Keratinocyte (primary cell): ENCODE results near the gene IVL. TPM values are rescaled to one million over a fixed set of nuclear protein-coding genes. Genes with fewer than 3 reads are reported as not detected.
A peak's percentile ranks its signal among the peaks of the same experiment; 100 is the strongest.

Experiments used
- DNase-seq: peaks from one replicate; pipeline ENCODE4 v3.0.0-alpha.2; 2011; ENCODE audit warnings: low read depth, missing footprints, low spot score
- FAIRE-seq: peaks from 2 replicates; lab custom pipeline; 2011; peaks lifted over from hg19 to GRCh38; lab: Jason Lieb, UNC
- H2AFZ ChIP-seq: 2 replicates; pipeline ENCODE4 v1.6.0; 2012; ENCODE audit warnings: low read length, control low read depth, inconsistent platforms; ENCODE audit not compliant: control insufficient read depth
- H3K27ac ChIP-seq: 2 replicates; pipeline ENCODE4 v1.5.1; 2011; ENCODE audit warnings: low read length; ENCODE audit not compliant: control insufficient read depth, insufficient read depth
- H3K27me3 ChIP-seq: 3 replicates; pipeline ENCODE4 v1.6.0; 2011; ENCODE audit warnings: low read length; ENCODE audit not compliant: control insufficient read depth, insufficient read depth; ENCODE audit errors: extremely low read depth
- H3K36me3 ChIP-seq, 2 experiments: 2 replicates in 1 of 2; 3 replicates in 1 of 2; pipeline ENCODE4 v1.5.1; 2011; ENCODE audit warnings: low read length in 2 of 2, mild to moderate bottlenecking in 1 of 2; ENCODE audit not compliant: control insufficient read depth in 2 of 2, insufficient read depth in 2 of 2; ENCODE audit errors: extremely low read depth in 1 of 2
- H3K4me1 ChIP-seq: 3 replicates; pipeline ENCODE4 v1.5.1; 2011; ENCODE audit warnings: low read length; ENCODE audit not compliant: control insufficient read depth, insufficient read depth; ENCODE audit errors: extremely low read depth
- H3K4me2 ChIP-seq: 3 replicates; pipeline ENCODE4 v1.6.0; 2011; ENCODE audit warnings: low read depth, low read length; ENCODE audit not compliant: control insufficient read depth, insufficient read depth; ENCODE audit errors: extremely low read depth
- H3K4me3 ChIP-seq, 3 experiments: fragments of 200-600 bp in 1 of 3; sonication (generic) in 1 of 3; 2 replicates in 2 of 3; 3 replicates in 1 of 3; pipeline ENCODE4 v1.5.1; 2011 to 2016; ENCODE audit warnings: low read length in 3 of 3, mild to moderate bottlenecking in 3 of 3, control low read depth in 2 of 3, inconsistent platforms in 1 of 3, low read depth in 1 of 3, mixed read lengths in 1 of 3, mixed run types in 1 of 3, moderate library complexity in 1 of 3; ENCODE audit not compliant: control insufficient read depth in 2 of 3, insufficient read depth in 2 of 3; ENCODE audit errors: extremely low read depth in 1 of 3
- H3K79me2 ChIP-seq: 2 replicates; pipeline ENCODE4 v1.6.0; 2012; ENCODE audit warnings: low read length; ENCODE audit not compliant: control insufficient read depth, insufficient read depth
- H3K9ac ChIP-seq: 3 replicates; pipeline ENCODE4 v1.6.0; 2011; ENCODE audit warnings: low read length; ENCODE audit not compliant: control insufficient read depth, insufficient read depth; ENCODE audit errors: extremely low read depth
- H3K9me1 ChIP-seq: 3 replicates; pipeline ENCODE4 v1.6.0; 2011; ENCODE audit warnings: low read length; ENCODE audit not compliant: control insufficient read depth, insufficient read depth; ENCODE audit errors: extremely low read depth
- H3K9me3 ChIP-seq: 2 replicates; pipeline ENCODE4 v1.5.1; 2012; ENCODE audit warnings: low read depth, low read length; ENCODE audit not compliant: control insufficient read depth
- H4K20me1 ChIP-seq: 3 replicates; pipeline ENCODE4 v1.6.0; 2011; ENCODE audit warnings: low read length; ENCODE audit not compliant: control insufficient read depth, insufficient read depth; ENCODE audit errors: extremely low read depth
- EZH2 ChIP-seq: IDR thresholded peaks from one replicate; pipeline ENCODE4 v1.6.1; 2012; ENCODE audit warnings: inconsistent platforms, mild to moderate bottlenecking, low read length, moderate library complexity
- dilution Hi-C: fragments of 300-500 bp; cut with MboI; formaldehyde crosslinking; loops from one replicate; pipeline ENCODE4 v1.7.0; 2020; ENCODE audit warnings: low sequenced_read_pairs; ENCODE audit not compliant: extremely low pct_ligation_motif_present
- polyA plus RNA-seq, 5 experiments: library from polyadenylated mRNA; depleted of rRNA in 3 of 5; stranded (reverse) in 3 of 5; stranded (forward) in 1 of 5; unstranded in 1 of 5; fragments of >200 nt; gene quantifications; 1 replicate in 1 of 5; 2 replicates in 3 of 5; 3 replicates in 1 of 5; pipeline versions ENCODE4 v1.2.1 to v1.2.3, GENCODE V29; 2011 to 2012; ENCODE audit warnings: missing spikeins in 2 of 5, low read depth in 1 of 5, low replicate concordance in 1 of 5
- TF ChIP-seq, protein P1 (sequence below), 3 experiments: IDR thresholded peaks in 1 of 3; conservative IDR thresholded peaks in 1 of 3; optimal IDR thresholded peaks in 1 of 3; 2 replicates in 2 of 3; 3 replicates in 1 of 3; pipeline versions ENCODE3 to v1.5.1; 2011; ENCODE audit warnings: low read length in 3 of 3, mild to moderate bottlenecking in 3 of 3, moderate library complexity in 2 of 3, control low read depth in 1 of 3, inconsistent platforms in 1 of 3; ENCODE audit not compliant: insufficient read depth in 2 of 3; ENCODE audit errors: extremely low read depth in 1 of 3

IVL gene
- polyA plus RNA-seq, 1 donor (not counting 4 experiments of a cell fraction or from before 2014, with no cell fraction given) = 89.2 TPM

DNA sequence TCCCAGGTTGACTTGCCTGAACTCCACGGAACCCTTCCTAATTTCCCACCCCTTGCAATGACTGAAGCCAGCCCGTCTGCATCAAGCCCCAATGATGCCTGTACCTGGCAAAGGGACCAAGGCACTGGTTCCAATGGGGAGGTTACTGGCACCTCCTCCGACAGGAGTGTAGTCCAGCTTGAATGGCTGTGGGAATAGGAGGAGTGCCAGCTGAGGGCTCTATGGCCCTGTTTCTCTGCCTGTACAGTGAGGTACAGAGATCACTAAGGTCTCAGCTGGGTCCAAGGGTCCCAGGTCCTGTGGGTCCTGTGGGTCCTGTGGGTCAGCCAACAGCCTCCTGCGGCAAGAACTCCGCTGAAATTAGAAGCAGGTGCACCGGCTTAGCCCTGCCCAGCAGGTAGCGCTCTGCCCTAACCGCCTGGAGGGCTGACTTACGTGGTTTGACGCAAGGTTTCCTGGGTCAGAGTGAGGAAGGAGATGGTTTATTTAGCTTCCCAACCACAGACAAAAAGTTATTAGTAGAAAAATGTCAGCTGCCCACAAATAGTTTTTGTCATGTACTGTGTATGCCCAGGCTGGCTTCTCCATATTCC is 52.2 kb downstream of the IVL start:
- dilution Hi-C loops = no loop called here
- H3K79me2 ChIP-seq = no peaks in the 10 kb centered on the region
- no peaks in the 10 kb centered on the region for H3K4me1 ChIP-seq
- no peaks in the 10 kb centered on the region for H3K9me3 ChIP-seq
- H2AFZ ChIP-seq = no peak overlapping the region
- no peak overlapping the region for H3K27ac ChIP-seq
- H3K4me3 ChIP-seq = no peak overlapping the region
- H3K27me3 ChIP-seq = no peaks in the 10 kb centered on the region
- TF ChIP-seq EZH2 = no peak
- TF ChIP-seq, protein P1, sequence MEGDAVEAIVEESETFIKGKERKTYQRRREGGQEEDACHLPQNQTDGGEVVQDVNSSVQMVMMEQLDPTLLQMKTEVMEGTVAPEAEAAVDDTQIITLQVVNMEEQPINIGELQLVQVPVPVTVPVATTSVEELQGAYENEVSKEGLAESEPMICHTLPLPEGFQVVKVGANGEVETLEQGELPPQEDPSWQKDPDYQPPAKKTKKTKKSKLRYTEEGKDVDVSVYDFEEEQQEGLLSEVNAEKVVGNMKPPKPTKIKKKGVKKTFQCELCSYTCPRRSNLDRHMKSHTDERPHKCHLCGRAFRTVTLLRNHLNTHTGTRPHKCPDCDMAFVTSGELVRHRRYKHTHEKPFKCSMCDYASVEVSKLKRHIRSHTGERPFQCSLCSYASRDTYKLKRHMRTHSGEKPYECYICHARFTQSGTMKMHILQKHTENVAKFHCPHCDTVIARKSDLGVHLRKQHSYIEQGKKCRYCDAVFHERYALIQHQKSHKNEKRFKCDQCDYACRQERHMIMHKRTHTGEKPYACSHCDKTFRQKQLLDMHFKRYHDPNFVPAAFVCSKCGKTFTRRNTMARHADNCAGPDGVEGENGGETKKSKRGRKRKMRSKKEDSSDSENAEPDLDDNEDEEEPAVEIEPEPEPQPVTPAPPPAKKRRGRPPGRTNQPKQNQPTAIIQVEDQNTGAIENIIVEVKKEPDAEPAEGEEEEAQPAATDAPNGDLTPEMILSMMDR (optimal IDR thresholded peaks at IDR 0.05 in 1 of 3, IDR thresholded peaks at IDR 0.05 in 1 of 3, conservative IDR thresholded peaks at IDR 0.05 in 1 of 3; ENCODE audit: extremely low read depth in 1 of 3, insufficient read depth in 2 of 3, low read length in 3 of 3) = peak in 2 of 3 experiments; percentile 22 to 25
- H4K20me1 ChIP-seq = no peaks in the 10 kb centered on the region
- no peaks in the 10 kb centered on the region for H3K9me1 ChIP-seq
- H3K9ac ChIP-seq = no peak overlapping the region
- no peak for DNase-seq
- no peak for FAIRE-seq
- H3K36me3 ChIP-seq = no peaks in the 10 kb centered on the region
- H3K4me2 ChIP-seq = no peak overlapping the region

Other genes with a start within 250 kb of the IVL start
- gene LCE2D, start 245.2 kb upstream of the IVL start, polyA plus RNA-seq = not detected in 3 replicates
- 0.41 to 0.48 TPM in 2 of 3 replicates, not detected in the other for gene LCE2C, start 233.3 kb upstream of the IVL start, polyA plus RNA-seq
- 0.14 to 0.83 TPM (median 0.49 TPM) in 3 replicates for gene LCE2B, start 222.4 kb upstream of the IVL start, polyA plus RNA-seq
- gene LCE2A, start 210.2 kb upstream of the IVL start, polyA plus RNA-seq = 0.12 to 0.16 TPM in 2 of 3 replicates, not detected in the other
- not detected in 3 replicates for gene LCE4A, start 200.4 kb upstream of the IVL start, polyA plus RNA-seq
- gene KPRP, start 150.5 kb upstream of the IVL start, polyA plus RNA-seq = 0.82 to 2.0 TPM (median 0.90 TPM) in 3 replicates
- gene LCE1F, start 133.4 kb upstream of the IVL start, polyA plus RNA-seq = not detected in 3 replicates
- gene LCE1E, start 122.3 kb upstream of the IVL start, polyA plus RNA-seq = 0.59 to 1.0 TPM (median 0.86 TPM) in 3 replicates
- 0.33 TPM in 1 of 3 replicates, not detected in the others for gene LCE1D, start 111.8 kb upstream of the IVL start, polyA plus RNA-seq
- gene LCE1C, start 101.9 kb upstream of the IVL start, polyA plus RNA-seq = 1.8 TPM in 3 replicates
- 0.34 to 0.57 TPM (median 0.48 TPM) in 3 replicates for gene LCE1B, start 96.6 kb upstream of the IVL start, polyA plus RNA-seq
- 0.43 TPM in 1 of 3 replicates, not detected in the others for gene LCE1A, start 81.1 kb upstream of the IVL start, polyA plus RNA-seq
- gene LCE6A, start 65.7 kb upstream of the IVL start, polyA plus RNA-seq = 0.32 to 1.2 TPM (median 0.60 TPM) in 3 replicates
- gene LCE7A, start 48.5 kb upstream of the IVL start, polyA plus RNA-seq = not detected in 3 replicates
- gene SMCP, start 30.2 kb upstream of the IVL start, polyA plus RNA-seq = 0.08 to 0.53 TPM in 2 of 3 replicates, not detected in the other
- gene SPRR5, start 38.7 kb downstream of the IVL start, polyA plus RNA-seq = 0.12 to 0.35 TPM (median 0.30 TPM) in 3 replicates
- gene SPRR4, start 62.1 kb downstream of the IVL start, polyA plus RNA-seq = 1.7 to 4.8 TPM (median 1.9 TPM) in 3 replicates
- gene SPRR1A, start 75.5 kb downstream of the IVL start, polyA plus RNA-seq = 5.5 to 35.0 TPM (median 18.0 TPM) in 3 replicates
- gene SPRR3, start 93.2 kb downstream of the IVL start, polyA plus RNA-seq = 2.9 to 8.3 TPM (median 5.4 TPM) in 3 replicates
- gene SPRR1B, start 122.7 kb downstream of the IVL start, polyA plus RNA-seq = 253 to 503 TPM (median 436 TPM) in 3 replicates
- gene SPRR2D, start 132.6 kb downstream of the IVL start, polyA plus RNA-seq = 6.6 to 29.4 TPM (median 13.4 TPM) in 3 replicates
- 4.7 to 21.5 TPM (median 5.5 TPM) in 3 replicates for gene SPRR2A, start 149.0 kb downstream of the IVL start, polyA plus RNA-seq
- gene SPRR2B, start 163.1 kb downstream of the IVL start, polyA plus RNA-seq = 0.45 to 0.48 TPM in 2 of 3 replicates, not detected in the other
- gene SPRR2E, start 186.0 kb downstream of the IVL start, polyA plus RNA-seq = 6.7 to 16.2 TPM (median 10.5 TPM) in 3 replicates
- gene SPRR2F, start 205.0 kb downstream of the IVL start, polyA plus RNA-seq = not detected in 3 replicates
- gene SPRR2G, start 242.3 kb downstream of the IVL start, polyA plus RNA-seq = 0.73 to 6.2 TPM (median 3.3 TPM) in 3 replicates